ENCODE data around the gene GRM4.
A peak's percentile ranks its signal among the peaks of the same experiment; 100 is the strongest.

The GRM4 gene

GRCh38 chr6:34061348-34061747, 84.5 kb downstream of the GRM4 start:
- H3K27me3 ChIP-seq (ENCODE audit: insufficient read depth, insufficient read length), result no peaks in the 10 kb centered on the region

DNA sequence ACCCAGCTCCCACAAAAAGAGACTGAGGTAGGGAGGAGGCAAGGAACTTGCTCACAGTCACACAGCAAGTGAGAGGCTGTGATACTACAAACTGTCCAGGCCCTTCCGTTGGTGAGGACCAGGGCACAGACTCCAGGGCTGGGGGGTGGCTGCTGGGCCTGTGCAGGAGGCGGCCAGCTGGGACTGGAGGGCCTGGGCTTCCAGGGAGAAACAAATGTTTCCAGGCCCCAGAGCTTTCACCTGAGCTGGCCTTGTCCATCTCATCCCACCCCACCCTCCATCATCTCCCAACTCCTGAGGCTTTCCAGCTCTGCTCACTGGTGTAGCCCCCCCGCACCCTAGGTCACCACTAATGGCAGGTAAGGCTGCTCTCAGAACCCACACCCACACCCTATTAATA, 86.0 kb downstream of the GRM4 start:
- no peaks in the 10 kb centered on the region for H3K36me3 ChIP-seq (ENCODE audit: insufficient read depth, insufficient read length, low read length)
- TF ChIP-seq ZNF274 (IDR thresholded peaks at IDR 0.05; ENCODE audit: low read depth, low read length) (no peak), SUZ12 (IDR thresholded peaks at IDR 0.05; ENCODE audit: extremely low read depth, insufficient read depth, insufficient read length) (no peak), YY1 (IDR thresholded peaks at IDR 0.05; ENCODE audit: insufficient read depth, insufficient read length) (no peak)
- peaks cover 23% of the 10 kb centered on the region for H3K4me1 ChIP-seq (ENCODE audit: insufficient read depth, insufficient read length)
- H3K9ac ChIP-seq (ENCODE audit: insufficient read length, low read depth), result no peak overlapping the region
- DNase-seq (ENCODE audit: low read depth, low spot score), result no peak
- H3K27me3 ChIP-seq (ENCODE audit: insufficient read depth, insufficient read length), result no peaks in the 10 kb centered on the region
- no peak overlapping the region for H3K4me3 ChIP-seq (ENCODE audit: insufficient read length, low read depth)
- no peaks in the 10 kb centered on the region for H3K9me3 ChIP-seq (ENCODE audit: insufficient read depth, low read length)

More at GRCh38 chr6:34061348-34061747, 84.5 kb downstream of the GRM4 start:
- DNase-seq (ENCODE audit: low read depth, low spot score), result no peak
- TF ChIP-seq YY1 (IDR thresholded peaks at IDR 0.05; ENCODE audit: insufficient read depth, insufficient read length) (no peak), ZNF274 (IDR thresholded peaks at IDR 0.05; ENCODE audit: low read depth, low read length) (no peak), SUZ12 (IDR thresholded peaks at IDR 0.05; ENCODE audit: extremely low read depth, insufficient read depth, insufficient read length) (no peak)
- Histone ChIP-seq H3K4me3 (ENCODE audit: insufficient read length, low read depth) (no peak overlapping the region), H3K4me1 (ENCODE audit: insufficient read depth, insufficient read length) (peaks cover 21% of the 10 kb centered on the region), H3K36me3 (ENCODE audit: insufficient read depth, insufficient read length, low read length) (no peaks in the 10 kb centered on the region), H3K9ac (ENCODE audit: insufficient read length, low read depth) (no peak overlapping the region), H3K9me3 (ENCODE audit: insufficient read depth, low read length) (no peaks in the 10 kb centered on the region)

- H3K9me3 ChIP-seq (ENCODE audit: insufficient read depth, low read length), result no peaks in the 10 kb centered on the region
- no peaks in the 10 kb centered on the region for H3K36me3 ChIP-seq (ENCODE audit: insufficient read depth, insufficient read length, low read length)
- no peak overlapping the region for H3K4me3 ChIP-seq (ENCODE audit: insufficient read length, low read depth)
- H3K4me1 ChIP-seq (ENCODE audit: insufficient read depth, insufficient read length), result peaks cover 21% of the 10 kb centered on the region
- TF ChIP-seq ZNF274 (IDR thresholded peaks at IDR 0.05; ENCODE audit: low read depth, low read length) (no peak), SUZ12 (IDR thresholded peaks at IDR 0.05; ENCODE audit: extremely low read depth, insufficient read depth, insufficient read length) (no peak), YY1 (IDR thresholded peaks at IDR 0.05; ENCODE audit: insufficient read depth, insufficient read length) (no peak)
- DNase-seq (ENCODE audit: low read depth, low spot score), result no peak
- H3K9ac ChIP-seq (ENCODE audit: insufficient read length, low read depth), result no peak overlapping the region
- H3K27me3 ChIP-seq (ENCODE audit: insufficient read depth, insufficient read length), result no peaks in the 10 kb centered on the region
Observed at GRCh38 chr6:34059136-34059731, 86.7 kb downstream of the GRM4 start.

DNA sequence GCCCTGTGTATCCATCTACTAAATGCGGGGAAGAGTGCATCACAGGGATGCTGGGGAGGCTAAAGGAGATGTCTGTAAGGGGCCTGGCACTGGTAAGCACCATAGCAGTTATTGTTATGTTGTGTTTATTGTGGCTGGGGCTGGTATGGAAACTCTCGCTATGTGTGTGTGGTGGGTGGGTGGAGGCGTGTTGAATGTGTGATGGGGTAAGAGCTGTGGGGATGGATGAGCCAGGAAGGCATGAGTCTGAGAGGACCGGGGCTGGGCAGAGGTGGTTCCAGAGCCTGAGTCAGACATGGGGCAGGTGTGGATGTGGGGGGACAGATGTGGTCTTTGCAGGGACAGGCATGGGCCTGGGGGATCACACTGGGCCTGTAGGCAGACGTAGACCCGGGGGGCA, 88.1 kb downstream of the GRM4 start:
- Histone ChIP-seq H3K4me1 (ENCODE audit: insufficient read depth, insufficient read length) (peaks cover 25% of the 10 kb centered on the region), H3K9ac (ENCODE audit: insufficient read length, low read depth) (no peak overlapping the region), H3K27me3 (ENCODE audit: insufficient read depth, insufficient read length) (no peaks in the 10 kb centered on the region), H3K9me3 (ENCODE audit: insufficient read depth, low read length) (no peaks in the 10 kb centered on the region), H3K4me3 (ENCODE audit: insufficient read length, low read depth) (no peak overlapping the region), H3K36me3 (ENCODE audit: insufficient read depth, insufficient read length, low read length) (no peaks in the 10 kb centered on the region)
- DNase-seq (ENCODE audit: low read depth, low spot score), result no peak
- TF ChIP-seq ZNF274 (IDR thresholded peaks at IDR 0.05; ENCODE audit: low read depth, low read length) (no peak), YY1 (IDR thresholded peaks at IDR 0.05; ENCODE audit: insufficient read depth, insufficient read length) (no peak), SUZ12 (IDR thresholded peaks at IDR 0.05; ENCODE audit: extremely low read depth, insufficient read depth, insufficient read length) (no peak)

DNA sequence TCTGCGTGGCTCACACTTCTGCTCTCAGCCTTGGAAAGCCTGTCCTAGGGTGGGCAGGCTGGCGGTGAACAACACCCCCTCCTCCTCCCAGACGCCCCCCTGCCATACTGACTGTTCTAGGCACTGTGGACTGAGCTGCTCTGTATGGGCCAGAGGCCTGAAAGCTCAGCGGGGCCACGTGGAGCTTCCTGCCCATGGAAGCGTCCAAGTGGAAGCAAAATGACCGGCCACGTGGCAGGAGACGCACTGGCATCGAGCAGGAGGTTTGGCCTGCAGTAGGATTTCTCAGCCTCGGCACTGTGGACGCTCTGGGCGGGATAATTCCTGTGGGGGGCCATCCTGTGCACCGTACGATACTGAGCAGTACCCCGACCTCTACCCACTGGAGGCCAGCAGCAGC, 88.7 kb downstream of the GRM4 start:
- Histone ChIP-seq H3K27me3 (ENCODE audit: insufficient read depth, insufficient read length) (no peaks in the 10 kb centered on the region), H3K9ac (ENCODE audit: insufficient read length, low read depth) (peak overlapping the region; percentile 17)

GRCh38 chr6:34056305-34057108, 89.4 kb downstream of the GRM4 start:
- peaks cover 35% of the 10 kb centered on the region for H3K4me1 ChIP-seq (ENCODE audit: insufficient read depth, insufficient read length)
- H3K9me3 ChIP-seq (ENCODE audit: insufficient read depth, low read length), result no peaks in the 10 kb centered on the region
- no peak for TF ChIP-seq ZNF274 (IDR thresholded peaks at IDR 0.05; ENCODE audit: low read depth, low read length)
- TF ChIP-seq SUZ12 (IDR thresholded peaks at IDR 0.05; ENCODE audit: extremely low read depth, insufficient read depth, insufficient read length), result no peak
- TF ChIP-seq YY1 (IDR thresholded peaks at IDR 0.05; ENCODE audit: insufficient read depth, insufficient read length), result no peak
- no peak for DNase-seq (ENCODE audit: low read depth, low spot score)
- H3K9ac ChIP-seq (ENCODE audit: insufficient read length, low read depth), result peak overlapping the region; percentile 9
- H3K4me3 ChIP-seq (ENCODE audit: insufficient read length, low read depth), result no peak overlapping the region
- H3K27me3 ChIP-seq (ENCODE audit: insufficient read depth, insufficient read length), result no peaks in the 10 kb centered on the region
- H3K36me3 ChIP-seq (ENCODE audit: insufficient read depth, insufficient read length, low read length), result no peaks in the 10 kb centered on the region

More for the DNA sequence above, 88.7 kb downstream of the GRM4 start:
- no peak for TF ChIP-seq SUZ12 (IDR thresholded peaks at IDR 0.05; ENCODE audit: extremely low read depth, insufficient read depth, insufficient read length)
- no peak for TF ChIP-seq YY1 (IDR thresholded peaks at IDR 0.05; ENCODE audit: insufficient read depth, insufficient read length)
- TF ChIP-seq ZNF274 (IDR thresholded peaks at IDR 0.05; ENCODE audit: low read depth, low read length), result no peak
- no peak overlapping the region for H3K4me3 ChIP-seq (ENCODE audit: insufficient read length, low read depth)
- no peaks in the 10 kb centered on the region for H3K9me3 ChIP-seq (ENCODE audit: insufficient read depth, low read length)
- peaks cover 30% of the 10 kb centered on the region for H3K4me1 ChIP-seq (ENCODE audit: insufficient read depth, insufficient read length)
- H3K36me3 ChIP-seq (ENCODE audit: insufficient read depth, insufficient read length, low read length), result no peaks in the 10 kb centered on the region
- no peak for DNase-seq (ENCODE audit: low read depth, low spot score)

GRCh38 chr6:34055223-34055933, 90.5 kb downstream of the GRM4 start:
- Histone ChIP-seq H3K9me3 (ENCODE audit: insufficient read depth, low read length) (no peaks in the 10 kb centered on the region), H3K9ac (ENCODE audit: insufficient read length, low read depth) (peak overlapping the region; percentile 9), H3K4me1 (ENCODE audit: insufficient read depth, insufficient read length) (peaks cover 37% of the 10 kb centered on the region), H3K36me3 (ENCODE audit: insufficient read depth, insufficient read length, low read length) (no peaks in the 10 kb centered on the region), H3K27me3 (ENCODE audit: insufficient read depth, insufficient read length) (no peaks in the 10 kb centered on the region), H3K4me3 (ENCODE audit: insufficient read length, low read depth) (no peak overlapping the region)
- TF ChIP-seq YY1 (IDR thresholded peaks at IDR 0.05; ENCODE audit: insufficient read depth, insufficient read length), result no peak
- no peak for TF ChIP-seq ZNF274 (IDR thresholded peaks at IDR 0.05; ENCODE audit: low read depth, low read length)
- no peak for TF ChIP-seq SUZ12 (IDR thresholded peaks at IDR 0.05; ENCODE audit: extremely low read depth, insufficient read depth, insufficient read length)
- peak; percentile 50 for DNase-seq (ENCODE audit: low read depth, low spot score)
